OCI-LY1 (cell line): Measurements from ENCODE around the gene FAT2.

Experiments
- H2AFZ ChIP-seq: fragments of 200-600 bp; sonication (generic), shearing (Covaris generic); 2 replicates; pipeline ENCODE4 v1.6.0; 2014; ENCODE audit warnings: antibody characterized with exemption, mild to moderate bottlenecking, low read length
- H3F3A ChIP-seq: fragments of 200-600 bp; sonication (generic), shearing (Covaris generic); 2 replicates; pipeline ENCODE4 v1.6.0; 2014; ENCODE audit warnings: mild to moderate bottlenecking, antibody characterized with exemption, low read length, moderate library complexity; ENCODE audit not compliant: insufficient read depth
- H3K27ac ChIP-seq: fragments of 200-600 bp; sonication (generic); 2 replicates; pipeline ENCODE4 v1.5.1; 2014; ENCODE audit warnings: low read length, mixed run types, mild to moderate bottlenecking, low read depth; ENCODE audit not compliant: poor library complexity, severe bottlenecking
- H3K27me3 ChIP-seq: fragments of 200-600 bp; sonication (generic); 2 replicates; pipeline ENCODE4 v1.6.0; 2014; ENCODE audit warnings: antibody characterized with exemption, mild to moderate bottlenecking, low read length, moderate library complexity; ENCODE audit not compliant: insufficient read depth
- H3K36me3 ChIP-seq: fragments of 200-600 bp; sonication (generic); 2 replicates; pipeline ENCODE4 v1.6.1; 2014; ENCODE audit warnings: mild to moderate bottlenecking, antibody characterized with exemption, low read length, moderate library complexity, mixed read lengths; ENCODE audit not compliant: insufficient read depth
- H3K4me1 ChIP-seq: fragments of 200-600 bp; sonication (generic); 2 replicates; pipeline ENCODE4 v1.5.1; 2014; ENCODE audit warnings: mild to moderate bottlenecking, low read length, moderate library complexity; ENCODE audit not compliant: insufficient read depth, severe bottlenecking
- H3K4me2 ChIP-seq: fragments of 200-600 bp; sonication (generic), shearing (Covaris generic); 2 replicates; pipeline ENCODE4 v1.6.1; 2014; ENCODE audit warnings: low read length
- H3K4me3 ChIP-seq: fragments of 200-600 bp; sonication (generic); 2 replicates; pipeline ENCODE4 v1.5.1; 2014; ENCODE audit warnings: low read length, low read depth, mild to moderate bottlenecking, mixed read lengths; ENCODE audit not compliant: poor library complexity, severe bottlenecking
- H3K79me2 ChIP-seq: fragments of 200-600 bp; shearing (Covaris generic); 2 replicates; pipeline ENCODE4 v1.6.1; 2016; ENCODE audit warnings: mixed run types, low read length, mixed read lengths; ENCODE audit not compliant: insufficient read depth
- H3K9ac ChIP-seq: fragments of 200-600 bp; sonication (generic), shearing (Covaris generic); 2 replicates; pipeline ENCODE4 v1.6.1; 2014; ENCODE audit warnings: mild to moderate bottlenecking, low read length, mixed read lengths
- H3K9me2 ChIP-seq: fragments of 200-600 bp; sonication (generic), shearing (Covaris generic); 2 replicates; pipeline ENCODE4 v1.6.1; 2014; ENCODE audit warnings: low read depth, mild to moderate bottlenecking, low read length, mixed read lengths
- H3K9me3 ChIP-seq: fragments of 200-600 bp; shearing (Covaris generic); 2 replicates; pipeline ENCODE4 v1.6.1; 2014; ENCODE audit warnings: low read length, mixed read lengths
- H4K20me1 ChIP-seq: fragments of 200-600 bp; sonication (generic), shearing (Covaris generic); 2 replicates; pipeline ENCODE4 v1.6.0; 2016; ENCODE audit warnings: mild to moderate bottlenecking, low read length; ENCODE audit not compliant: insufficient read depth
- CTCF ChIP-seq: fragments of 200-600 bp; sonication (generic), shearing (Covaris generic); IDR thresholded peaks from 2 replicates; pipeline ENCODE4 v1.5.1; 2017; ENCODE audit warnings: mild to moderate bottlenecking, antibody characterized with exemption, low read length, moderate library complexity, mixed read lengths
- EZH2 ChIP-seq: fragments of 200-600 bp; sonication (generic), shearing (Covaris generic); IDR thresholded peaks from 2 replicates; pipeline ENCODE4 v1.8.0; 2017; ENCODE audit warnings: borderline replicate concordance, mixed run types, mild to moderate bottlenecking, antibody characterized with exemption, low read length, moderate library complexity, mixed read lengths

FAT2 gene

GRCh38 chr5:151600069-151600665 lies 9.0 kb upstream of the FAT2 start:
- H4K20me1 ChIP-seq, result no peaks in the 10 kb centered on the region
- H3K27ac ChIP-seq, result no peak overlapping the region
- H3K36me3 ChIP-seq, result no peaks in the 10 kb centered on the region
- H3K4me2 ChIP-seq, result no peak overlapping the region
- no peaks in the 10 kb centered on the region for H3K9me3 ChIP-seq
- no peak overlapping the region for H3K4me3 ChIP-seq
- no peaks in the 10 kb centered on the region for H3F3A ChIP-seq
- no peaks in the 10 kb centered on the region for H3K4me1 ChIP-seq
- no peaks in the 10 kb centered on the region for H3K79me2 ChIP-seq
- TF ChIP-seq EZH2 (no peak), CTCF (no peak)
- no peak overlapping the region for H2AFZ ChIP-seq
- no peak overlapping the region for H3K9ac ChIP-seq
- H3K9me2 ChIP-seq, result no peaks in the 10 kb centered on the region
- no peaks in the 10 kb centered on the region for H3K27me3 ChIP-seq

DNA sequence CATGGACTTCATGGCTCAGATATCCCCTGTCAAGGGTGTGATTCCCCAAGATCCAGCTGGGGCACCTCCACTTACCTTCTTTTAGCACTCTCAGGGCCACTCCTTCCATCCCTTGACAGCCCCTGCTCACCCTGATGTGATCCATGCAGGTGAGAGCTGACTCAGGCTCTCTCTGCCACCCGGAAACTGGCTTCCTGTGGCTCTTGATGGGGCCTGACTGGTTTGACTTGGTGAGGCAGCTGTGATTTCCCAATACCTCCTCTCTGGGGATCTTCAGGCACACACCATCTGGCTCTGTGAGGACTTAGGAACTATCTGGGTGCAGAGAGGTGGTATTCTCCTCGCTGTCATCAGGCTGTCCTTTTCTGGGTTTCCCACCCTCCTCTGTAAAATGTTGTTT lies 7.9 kb upstream of the FAT2 start:
- Histone ChIP-seq H3K9me3 (no peaks in the 10 kb centered on the region), H3K9ac (no peak overlapping the region), H3K9me2 (no peaks in the 10 kb centered on the region), H4K20me1 (no peaks in the 10 kb centered on the region), H3K4me1 (no peaks in the 10 kb centered on the region), H2AFZ (no peak overlapping the region), H3K27me3 (no peaks in the 10 kb centered on the region), H3K27ac (no peak overlapping the region), H3K36me3 (no peaks in the 10 kb centered on the region), H3K4me2 (no peak overlapping the region), H3K79me2 (no peaks in the 10 kb centered on the region), H3K4me3 (no peak overlapping the region), H3F3A (no peaks in the 10 kb centered on the region)
- no peak for TF ChIP-seq CTCF
- TF ChIP-seq EZH2, result no peak

DNA sequence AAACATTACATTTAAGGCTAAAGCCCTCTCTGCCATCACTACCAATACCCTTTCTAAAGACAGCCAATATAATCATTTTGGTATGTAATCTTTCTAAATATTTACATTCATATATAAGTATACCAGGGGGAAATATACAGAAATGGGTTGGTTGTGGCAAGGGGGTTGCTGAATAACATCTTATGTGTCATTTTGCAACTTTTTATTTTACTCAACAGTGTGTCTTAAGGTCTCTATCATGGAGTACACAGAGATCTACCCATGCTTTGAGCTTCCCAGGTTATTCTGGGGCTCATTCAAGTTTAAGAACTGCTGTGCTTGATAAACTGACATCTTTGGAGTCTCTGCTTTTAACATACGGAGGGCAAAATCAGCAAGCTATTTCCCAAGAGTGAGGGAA lies 7.4 kb upstream of the FAT2 start:
- H4K20me1 ChIP-seq, result no peaks in the 10 kb centered on the region
- H3K9me3 ChIP-seq, result no peaks in the 10 kb centered on the region
- H2AFZ ChIP-seq, result no peak overlapping the region
- H3K9ac ChIP-seq, result no peak overlapping the region
- no peaks in the 10 kb centered on the region for H3K27me3 ChIP-seq
- H3F3A ChIP-seq, result no peaks in the 10 kb centered on the region
- TF ChIP-seq CTCF (no peak), EZH2 (no peak)
- no peak overlapping the region for H3K4me3 ChIP-seq
- H3K36me3 ChIP-seq, result no peaks in the 10 kb centered on the region
- no peaks in the 10 kb centered on the region for H3K79me2 ChIP-seq
- H3K9me2 ChIP-seq, result no peaks in the 10 kb centered on the region
- H3K4me1 ChIP-seq, result no peaks in the 10 kb centered on the region
- no peak overlapping the region for H3K4me2 ChIP-seq
- H3K27ac ChIP-seq, result no peak overlapping the region
